HG03108 (cell line): ENCODE results near the gene CMTM8.

Source experiments
- ATAC-seq: cut with Tn5 transposase; IDR thresholded peaks from one replicate; pipeline ENCODE4 v1.9.1; 2021; ENCODE audit warnings: moderate library complexity; ENCODE audit not compliant: unreplicated experiment

Gene CMTM8

DNA sequence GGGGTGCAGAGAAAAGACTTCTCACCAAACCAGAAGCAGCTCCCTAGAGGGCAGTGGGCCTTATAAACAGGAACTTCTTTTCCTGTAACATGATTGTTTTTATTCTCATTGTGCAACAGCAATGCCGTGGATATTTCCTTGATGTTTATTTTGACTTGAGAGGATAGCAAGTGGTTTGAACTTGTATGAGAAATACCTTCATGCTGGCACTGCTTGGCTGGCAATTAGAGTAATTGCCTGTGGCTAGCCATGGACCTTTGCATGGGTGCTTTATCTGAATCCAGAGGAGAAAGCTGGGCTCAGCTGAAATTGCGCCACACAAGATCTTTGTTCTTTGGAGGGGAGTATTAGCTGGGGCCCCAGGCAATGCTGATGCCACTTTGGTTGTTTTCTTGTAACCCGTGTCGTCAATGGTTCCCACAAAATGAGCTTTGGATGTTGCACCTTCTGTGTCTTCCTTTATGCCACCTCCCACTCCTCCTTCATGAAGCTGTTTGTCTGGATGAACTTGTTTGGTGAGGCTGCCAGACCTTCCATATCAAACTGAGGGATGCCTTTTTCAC, 37.9 kb downstream of the CMTM8 start:
- ATAC-seq = no peak

GRCh38 chr3:32278714-32279113, 40.2 kb downstream of the CMTM8 start:
- ATAC-seq = no peak

GRCh38 chr3:32280262-32280910, 41.9 kb downstream of the CMTM8 start:
- ATAC-seq = no peak

GRCh38 chr3:32281570-32282106, 43.2 kb downstream of the CMTM8 start:
- ATAC-seq = no peak

- no peak for ATAC-seq
These were observed 44.2 kb downstream of the CMTM8 start for GRCh38 chr3:32282578-32283154.

DNA sequence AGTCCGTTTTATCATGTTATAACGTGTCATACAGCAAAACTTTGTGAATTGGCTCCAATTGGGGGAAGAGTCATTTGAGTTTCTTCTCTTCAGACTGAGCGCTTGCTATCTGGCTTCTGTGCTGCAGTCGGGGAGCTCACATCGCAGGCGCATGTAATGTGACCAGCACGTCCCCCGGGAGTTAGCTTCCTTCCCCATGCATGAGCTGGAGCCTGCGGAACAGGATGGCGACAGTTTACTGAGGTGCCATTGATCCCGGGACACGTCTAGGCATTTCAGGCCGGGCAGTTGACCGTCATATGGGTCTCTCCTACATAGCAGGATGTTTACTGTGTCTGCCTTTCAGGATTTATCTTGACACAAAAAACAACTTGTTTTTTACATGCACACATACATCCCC, 44.8 kb downstream of the CMTM8 start:
- no peak for ATAC-seq

- no peak for ATAC-seq
These were observed 46.1 kb downstream of the CMTM8 start for GRCh38 chr3:32284443-32285212.

DNA sequence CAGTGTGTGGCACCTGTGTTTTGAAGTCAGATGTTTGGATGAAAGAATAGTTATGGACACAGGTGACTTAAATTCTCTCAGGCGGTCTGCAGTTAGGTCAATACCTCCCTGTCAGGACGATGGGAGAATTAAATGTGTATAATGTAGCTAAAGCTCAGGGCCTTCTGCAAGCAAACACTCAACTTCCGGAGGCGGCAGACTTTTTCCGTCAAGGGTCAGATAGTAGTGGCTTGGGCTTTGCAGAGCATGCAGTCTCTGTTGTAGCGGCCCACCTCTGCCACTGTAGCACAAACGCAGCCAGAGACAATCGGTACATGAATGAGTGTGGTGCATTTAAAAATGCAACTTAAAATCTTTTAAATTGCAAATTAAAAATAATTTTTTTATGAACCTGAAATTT, 47.4 kb downstream of the CMTM8 start:
- no peak for ATAC-seq

GRCh38 chr3:32288819-32289218, 50.3 kb downstream of the CMTM8 start:
- no peak for ATAC-seq

DNA sequence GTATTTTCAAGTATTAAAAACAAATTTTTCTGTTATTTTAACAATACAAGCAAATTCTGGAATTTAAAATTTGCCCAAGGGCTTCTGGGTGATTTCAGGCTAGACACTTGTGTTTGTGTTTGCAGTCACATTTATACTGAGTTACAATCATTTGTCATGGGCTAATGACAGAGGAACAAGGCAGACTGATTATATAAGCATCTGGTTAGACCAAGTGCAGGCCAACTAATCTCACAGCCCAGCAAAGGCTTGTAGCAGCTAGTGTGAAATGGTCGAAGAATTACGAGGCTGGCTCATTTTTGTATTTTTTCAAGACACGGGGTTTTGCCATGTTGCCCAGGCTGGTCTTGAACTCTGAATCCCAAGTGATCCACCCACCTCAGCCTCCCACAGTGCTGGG, 52.1 kb downstream of the CMTM8 start:
- ATAC-seq = no peak

- ATAC-seq = no peak
These were observed 53.8 kb downstream of the CMTM8 start for GRCh38 chr3:32292085-32292796.

DNA sequence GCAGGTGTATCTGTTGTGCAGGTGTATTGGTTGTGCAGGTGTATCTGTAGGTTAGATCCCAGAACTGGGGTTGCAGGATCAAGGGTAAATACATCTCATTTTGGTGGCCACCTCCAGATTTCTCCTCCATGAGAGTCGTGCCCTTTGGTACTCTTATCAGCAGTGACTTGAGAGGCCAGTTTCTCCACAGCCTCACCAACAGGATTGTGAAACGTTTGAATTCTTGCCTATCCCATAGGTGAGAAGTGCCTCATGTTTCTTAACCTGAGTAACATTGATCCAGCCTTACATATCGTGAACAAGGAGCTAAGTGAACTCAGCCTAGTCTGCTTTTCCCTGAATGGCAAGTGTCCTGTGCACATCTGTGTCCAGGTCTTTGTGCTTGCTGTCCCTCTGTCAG, 55.4 kb downstream of the CMTM8 start:
- ATAC-seq = no peak

GRCh38 chr3:32296251-32297204, 58.0 kb downstream of the CMTM8 start:
- ATAC-seq = no peak

DNA sequence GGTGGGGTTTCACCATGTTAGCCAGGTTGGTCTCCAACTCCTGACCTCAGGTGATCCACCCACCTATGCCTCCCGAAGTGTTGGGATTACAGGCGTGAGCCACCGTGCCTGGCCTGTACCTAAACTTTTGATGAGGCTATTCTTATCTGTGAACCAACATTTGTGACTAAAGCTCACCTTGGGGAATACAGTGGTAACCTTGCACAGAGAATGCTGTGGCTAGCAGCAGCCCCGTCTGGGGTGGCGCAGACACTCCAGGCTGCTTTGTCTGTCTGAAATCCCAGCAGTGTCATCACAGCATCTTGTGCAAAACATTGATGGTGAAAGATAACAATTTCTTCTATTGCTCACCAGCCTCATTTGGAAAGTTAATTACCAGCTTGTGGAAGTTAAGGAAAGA, 58.9 kb downstream of the CMTM8 start:
- no peak for ATAC-seq

- ATAC-seq = no peak
These were observed 62.9 kb downstream of the CMTM8 start for GRCh38 chr3:32301426-32301825.

- ATAC-seq = no peak
These were observed 64.3 kb downstream of the CMTM8 start for GRCh38 chr3:32302601-32303398.

DNA sequence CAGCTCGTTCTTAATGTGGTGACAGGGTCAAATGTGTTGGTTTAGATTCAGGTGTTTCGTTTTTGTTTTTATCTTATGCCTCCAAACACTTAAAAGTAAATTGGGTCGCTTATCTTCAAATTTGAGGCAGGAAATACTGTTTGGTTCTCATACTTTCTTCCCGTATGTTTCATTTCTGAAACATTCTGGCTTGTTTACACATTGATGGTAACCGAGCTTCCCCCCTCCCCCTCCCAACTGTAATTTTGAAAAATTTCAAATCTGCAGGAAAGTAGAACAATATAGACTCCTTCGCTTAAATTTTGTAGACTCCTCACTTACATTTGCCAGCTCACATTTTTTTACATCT, 64.9 kb downstream of the CMTM8 start:
- ATAC-seq = no peak

DNA sequence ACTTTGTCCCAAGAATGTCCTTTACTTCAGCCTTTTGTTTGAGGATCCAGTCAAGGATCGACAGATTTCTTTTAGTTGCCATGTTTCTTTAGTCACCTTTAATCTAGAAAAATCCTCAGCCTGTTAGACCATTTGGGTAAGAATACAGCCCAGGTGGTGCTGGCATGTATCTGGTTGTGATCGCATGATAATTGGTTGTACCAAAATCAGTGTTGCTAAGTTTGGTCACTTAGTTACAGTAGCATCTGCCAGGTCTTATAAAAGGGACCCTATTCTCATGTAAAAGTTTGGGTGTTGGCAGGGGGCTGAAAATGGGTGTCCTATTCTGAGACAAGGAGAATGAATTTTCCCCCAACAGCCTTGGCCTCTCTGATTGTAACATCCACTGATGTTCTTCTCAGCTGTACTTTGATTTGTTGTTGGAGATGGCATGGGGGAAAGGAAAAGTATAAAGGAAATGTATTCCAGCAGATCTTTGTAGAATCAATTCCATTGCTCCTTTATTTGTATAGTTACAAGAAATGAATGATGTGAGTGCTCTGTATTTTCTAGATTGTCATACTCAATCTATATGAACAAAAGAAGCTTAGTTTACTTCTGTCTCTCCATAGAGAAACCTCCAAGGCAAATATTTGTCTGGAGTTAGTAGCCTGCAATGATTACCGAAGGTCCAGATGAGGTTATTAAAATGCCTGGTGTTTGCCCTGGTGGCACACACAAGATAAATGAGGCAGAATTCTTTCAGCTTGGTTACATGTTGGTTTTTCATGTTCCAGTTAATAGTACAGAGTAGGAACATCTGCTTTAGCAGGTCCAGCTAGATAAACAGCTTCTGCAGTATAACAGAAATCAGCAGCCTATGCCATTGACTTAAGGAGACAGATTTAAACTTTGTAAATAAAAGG, 65.7 kb downstream of the CMTM8 start:
- no peak for ATAC-seq
